Measurements from ENCODE around the gene NSUN6.

GRCh38 chr10:18532881-18533535, 118.4 kb downstream of the NSUN6 start:
- TF ChIP-seq POLR2AphosphoS5 (IDR thresholded peaks at IDR 0.05), result no peak
- TF ChIP-seq, protein P1, sequence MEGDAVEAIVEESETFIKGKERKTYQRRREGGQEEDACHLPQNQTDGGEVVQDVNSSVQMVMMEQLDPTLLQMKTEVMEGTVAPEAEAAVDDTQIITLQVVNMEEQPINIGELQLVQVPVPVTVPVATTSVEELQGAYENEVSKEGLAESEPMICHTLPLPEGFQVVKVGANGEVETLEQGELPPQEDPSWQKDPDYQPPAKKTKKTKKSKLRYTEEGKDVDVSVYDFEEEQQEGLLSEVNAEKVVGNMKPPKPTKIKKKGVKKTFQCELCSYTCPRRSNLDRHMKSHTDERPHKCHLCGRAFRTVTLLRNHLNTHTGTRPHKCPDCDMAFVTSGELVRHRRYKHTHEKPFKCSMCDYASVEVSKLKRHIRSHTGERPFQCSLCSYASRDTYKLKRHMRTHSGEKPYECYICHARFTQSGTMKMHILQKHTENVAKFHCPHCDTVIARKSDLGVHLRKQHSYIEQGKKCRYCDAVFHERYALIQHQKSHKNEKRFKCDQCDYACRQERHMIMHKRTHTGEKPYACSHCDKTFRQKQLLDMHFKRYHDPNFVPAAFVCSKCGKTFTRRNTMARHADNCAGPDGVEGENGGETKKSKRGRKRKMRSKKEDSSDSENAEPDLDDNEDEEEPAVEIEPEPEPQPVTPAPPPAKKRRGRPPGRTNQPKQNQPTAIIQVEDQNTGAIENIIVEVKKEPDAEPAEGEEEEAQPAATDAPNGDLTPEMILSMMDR (IDR thresholded peaks at IDR 0.05), result no peak
